ENCODE measurements around the gene SLC39A1.

GRCh38 chr1:153928791-153929341 lies 34.5 kb downstream of the SLC39A1 start:
- no peak for TF ChIP-seq EZH2 (IDR thresholded peaks at IDR 0.05; ENCODE audit: borderline replicate concordance, low read length)
- TF ChIP-seq CTCF (IDR thresholded peaks at IDR 0.05; ENCODE audit: low read length): no peak

Data from OCI-LY1 (cell line).